ENCODE measurements around the gene SORCS3. TPM values are rescaled to one million over a fixed set of nuclear protein-coding genes. Genes with fewer than 3 reads are reported as not detected.

The SORCS3 gene
- total RNA-seq, 1 experiment from 2014 or later: not detected

GRCh38 chr10:104822088-104822487, 181.0 kb downstream of the SORCS3 start:
- no peak overlapping the region for H3K4me3 ChIP-seq (replicated peaks in 1 of 2; ENCODE audit: low read depth in 1 of 2, low read length in 2 of 2)
- ChIA-PET RAD21 (ENCODE audit: low non-redundant PET in 1 of 2, low total read pairs in 2 of 2, uncharacterized antibody in 2 of 2, unreplicated experiment in 2 of 2) (no interaction called here), POLR2A (no interaction called here), CTCF (no interaction called here)
- H3K4me2 ChIP-seq (ENCODE audit: low read length): no peak overlapping the region
- no peaks in the 10 kb centered on the region for H4K20me1 ChIP-seq (ENCODE audit: insufficient read depth)
- H3K9ac ChIP-seq (ENCODE audit: low read length): no peak overlapping the region
- no peaks in the 10 kb centered on the region for H3K79me2 ChIP-seq (ENCODE audit: insufficient read depth, low read length)
- no peak for TF ChIP-seq YY1 (IDR thresholded peaks at IDR 0.05; ENCODE audit: extremely low read depth, insufficient replicate concordance, low read depth, low read length)
- no peak for TF ChIP-seq JUND (IDR thresholded peaks at IDR 0.05)
- TF ChIP-seq TCF7L2 (IDR thresholded peaks at IDR 0.05; ENCODE audit: borderline replicate concordance, extremely low read depth, insufficient read depth, insufficient read length): no peak
- TF ChIP-seq ZBTB33 (IDR thresholded peaks at IDR 0.05; ENCODE audit: extremely low read depth, insufficient replicate concordance, low read length): no peak
- TF ChIP-seq POLR2AphosphoS5 (IDR thresholded peaks at IDR 0.05; ENCODE audit: low read depth, low read length): no peak
- no peak for TF ChIP-seq CTCF (IDR thresholded peaks at IDR 0.05 in 2 of 3, conservative IDR thresholded peaks at IDR 0.05 in 1 of 3; ENCODE audit: borderline replicate concordance in 1 of 3, insufficient read depth in 1 of 3, low read depth in 2 of 3, low read length in 2 of 3)
- TF ChIP-seq ELF1 (IDR thresholded peaks at IDR 0.05; ENCODE audit: borderline replicate concordance, low read depth): no peak
- TF ChIP-seq RAD21 (IDR thresholded peaks at IDR 0.05; ENCODE audit: low read depth): no peak
- no peak for TF ChIP-seq EGR1 (IDR thresholded peaks at IDR 0.05; ENCODE audit: low read depth)
- BruUV-seq (replicated peaks): no TSS peak
- H3K9me3 ChIP-seq (ENCODE audit: control insufficient read depth in 1 of 2, insufficient read depth in 1 of 2, low read depth in 1 of 2, low read length in 2 of 2): no peaks in the 10 kb centered on the region
- DNase-seq (ENCODE audit: low read depth, low spot score): no peak
- intact Hi-C loops (cut with micrococcal nuclease): no loop called here
- H2AFZ ChIP-seq (ENCODE audit: low read depth, low read length, poor library complexity, severe bottlenecking): no peak overlapping the region
- H3K9me2 ChIP-seq (ENCODE audit: insufficient read depth): no peaks in the 10 kb centered on the region
- H3K27me3 ChIP-seq (ENCODE audit: insufficient read depth, low read length): peaks cover 33% of the 10 kb centered on the region
- H3K36me3 ChIP-seq (ENCODE audit: control insufficient read depth in 1 of 2, insufficient read depth in 2 of 2, low read length in 2 of 2): no peaks in the 10 kb centered on the region
- no peak overlapping the region for H3K27ac ChIP-seq (ENCODE audit: low read depth, low read length)
- no peak for ATAC-seq
- no peaks in the 10 kb centered on the region for H3K4me1 ChIP-seq (ENCODE audit: control insufficient read depth in 1 of 2, insufficient read depth in 2 of 2, low read length in 2 of 2)
